HG03521 (cell line): ENCODE data around the gene NXPH3.

Experiments
- ATAC-seq: cut with Tn5 transposase; IDR thresholded peaks from one replicate; pipeline ENCODE4 v1.9.1; 2021; ENCODE audit warnings: mild to moderate bottlenecking, moderate library complexity; ENCODE audit not compliant: unreplicated experiment

NXPH3 gene

GRCh38 chr17:49618028-49618611 lies 42.4 kb downstream of the NXPH3 start:
- no peak for ATAC-seq

- ATAC-seq: no peak
These were observed 45.7 kb downstream of the NXPH3 start for GRCh38 chr17:49621420-49621819.

GRCh38 chr17:49621946-49622529 lies 46.4 kb downstream of the NXPH3 start:
- no peak for ATAC-seq

- no peak for ATAC-seq
These were observed 49.2 kb downstream of the NXPH3 start for GRCh38 chr17:49624896-49625295.

GRCh38 chr17:49629447-49629846 lies 53.8 kb downstream of the NXPH3 start:
- no peak for ATAC-seq

- ATAC-seq: no peak
These were observed 54.6 kb downstream of the NXPH3 start for GRCh38 chr17:49630113-49630900.

- no peak for ATAC-seq
These were observed 55.8 kb downstream of the NXPH3 start for GRCh38 chr17:49631496-49631895.
